H1 (cell line): ENCODE data around the gene PDE9A. TPM values are rescaled to one million over a fixed set of nuclear protein-coding genes. Genes with fewer than 3 reads are reported as not detected.

Experiments used
- CTCF ChIA-PET: fragments of 300-600 bp; sonication (Branson Sonifier 250); formaldehyde crosslinking; loops from one replicate; lab custom pipeline; 2021; ENCODE audit not compliant: partially characterized antibody; lab: Charles Lee
- POLR2A ChIA-PET: fragments of 300-600 bp; sonication (Branson Sonifier 250); formaldehyde crosslinking; loops from one replicate; lab custom pipeline; 2021; ENCODE audit warnings: inconsistent platforms; ENCODE audit not compliant: partially characterized antibody; lab: Charles Lee
- DNase-seq, 2 experiments: peaks; one replicate each; pipeline versions ENCODE4 v3.0.0 to v3.0.0-alpha.2; 2010 to 2022; ENCODE audit warnings: low spot score in 2 of 2, low read depth in 1 of 2, mixed read lengths in 1 of 2
- FAIRE-seq: peaks from 2 replicates; lab custom pipeline; 2011; peaks lifted over from hg19 to GRCh38; lab: Jason Lieb, UNC
- H2AFZ ChIP-seq: 2 replicates; pipeline ENCODE4 v1.8.1; 2012; ENCODE audit warnings: low read length, inconsistent platforms
- H2AK5ac ChIP-seq: 2 replicates; pipeline ENCODE4 v1.6.1; 2013; ENCODE audit warnings: low read depth, low read length
- H2BK120ac ChIP-seq: replicated peaks from 2 replicates; pipeline ENCODE3; 2013; ENCODE audit warnings: low read depth, low read length, inconsistent platforms
- H2BK12ac ChIP-seq: 2 replicates; pipeline ENCODE4 v1.6.1; 2013; ENCODE audit warnings: low read depth, low read length
- H2BK15ac ChIP-seq: 2 replicates; pipeline ENCODE4 v1.6.1; 2013; ENCODE audit warnings: low read length
- H2BK20ac ChIP-seq: 2 replicates; pipeline ENCODE4 v1.6.1; 2013; ENCODE audit warnings: low read length
- H2BK5ac ChIP-seq: 2 replicates; pipeline ENCODE4 v1.6.1; 2013; ENCODE audit warnings: low read depth, low read length
- H3K14ac ChIP-seq: 2 replicates; pipeline ENCODE4 v1.6.1; 2013; ENCODE audit warnings: inconsistent platforms; ENCODE audit not compliant: insufficient read length
- H3K18ac ChIP-seq: 2 replicates; pipeline ENCODE4 v1.6.1; 2013; ENCODE audit warnings: low read length; ENCODE audit errors: extremely low read depth
- H3K23ac ChIP-seq: 2 replicates; pipeline ENCODE4 v1.6.1; 2013; ENCODE audit warnings: inconsistent platforms; ENCODE audit not compliant: insufficient read length
- H3K23me2 ChIP-seq: 2 replicates; pipeline ENCODE4 v1.6.1; 2013; ENCODE audit warnings: low read depth, low read length
- H3K27ac ChIP-seq: 2 replicates; pipeline ENCODE4 v1.6.1; 2011; ENCODE audit warnings: low read depth, low read length, inconsistent platforms
- H3K27me3 ChIP-seq, 4 experiments: replicated peaks in 1 of 4; 1 replicate in 1 of 4; 2 replicates in 3 of 4; pipeline versions ENCODE4 v1.6.1 to v1.8.1; 2011 to 2013; ENCODE audit warnings: low read length in 3 of 4, mild to moderate bottlenecking in 3 of 4, inconsistent platforms in 2 of 4, mixed read lengths in 2 of 4, moderate library complexity in 1 of 4; ENCODE audit not compliant: control insufficient read depth in 3 of 4, insufficient read depth in 3 of 4; ENCODE audit errors: extremely low read depth in 1 of 4
- H3K36me3 ChIP-seq, 4 experiments: 2 replicates each; pipeline versions ENCODE4 v1.6.1 to v1.8.1; 2011 to 2013; ENCODE audit warnings: mild to moderate bottlenecking in 4 of 4, low read length in 3 of 4, moderate library complexity in 2 of 4, control low read depth in 1 of 4, inconsistent platforms in 1 of 4; ENCODE audit not compliant: insufficient read depth in 4 of 4, control insufficient read depth in 2 of 4
- H3K4ac ChIP-seq: replicated peaks from 2 replicates; pipeline ENCODE3; 2013; ENCODE audit warnings: low read length, low read depth, mixed read lengths, inconsistent platforms; ENCODE audit not compliant: insufficient read length
- H3K4me1 ChIP-seq, 4 experiments: replicated peaks in 1 of 4; 1 replicate in 1 of 4; 2 replicates in 3 of 4; pipeline versions ENCODE4 v1.6.1 to v1.8.1; 2011 to 2013; ENCODE audit warnings: low read length in 3 of 4, inconsistent platforms in 2 of 4, mixed read lengths in 1 of 4; ENCODE audit not compliant: insufficient read depth in 4 of 4, control insufficient read depth in 3 of 4
- H3K4me2 ChIP-seq, 2 experiments: 2 replicates each; pipeline versions ENCODE4 v1.6.1 to v1.8.1; 2011 to 2013; ENCODE audit warnings: low read depth in 2 of 2, low read length in 2 of 2, control low read depth in 1 of 2, inconsistent platforms in 1 of 2, mild to moderate bottlenecking in 1 of 2; ENCODE audit not compliant: insufficient read depth in 1 of 2
- H3K4me3 ChIP-seq, 4 experiments: fragments of 200-600, 300-600 bp in 1 of 4; sonication (generic), shearing (Covaris generic), sonication (Bioruptor Twin) in 1 of 4; 2 replicates each; pipeline versions ENCODE4 v1.5.1 to v1.8.1; 2011 to 2016; ENCODE audit warnings: low read length in 4 of 4, low read depth in 3 of 4, control low read depth in 2 of 4, inconsistent platforms in 2 of 4, mild to moderate bottlenecking in 2 of 4, mixed read lengths in 1 of 4, moderate library complexity in 1 of 4; ENCODE audit not compliant: insufficient read depth in 2 of 4; ENCODE audit errors: extremely low read depth in 1 of 4
- H3K56ac ChIP-seq: replicated peaks from 2 replicates; pipeline ENCODE3; 2013; ENCODE audit warnings: low read depth, mild to moderate bottlenecking, mixed read lengths, low read length, inconsistent platforms; ENCODE audit not compliant: insufficient read length
- H3K79me1 ChIP-seq: 2 replicates; pipeline ENCODE4 v1.6.1; 2013; ENCODE audit warnings: low read depth, low read length, control low read depth
- H3K79me2 ChIP-seq, 2 experiments: 2 replicates each; pipeline versions ENCODE4 v1.6.1 to v1.8.1; 2012 to 2013; ENCODE audit warnings: low read length in 2 of 2, mild to moderate bottlenecking in 2 of 2, inconsistent platforms in 1 of 2; ENCODE audit not compliant: insufficient read depth in 2 of 2, control insufficient read depth in 1 of 2
- H3K9ac ChIP-seq, 4 experiments: replicated peaks in 1 of 4; 1 replicate in 1 of 4; 2 replicates in 3 of 4; pipeline versions ENCODE4 v1.6.1 to v1.8.1; 2011 to 2013; ENCODE audit warnings: low read depth in 3 of 4, low read length in 3 of 4, control low read depth in 2 of 4, mild to moderate bottlenecking in 2 of 4, moderate library complexity in 2 of 4, inconsistent platforms in 1 of 4; ENCODE audit errors: extremely low read depth in 1 of 4
- H3K9me3 ChIP-seq, 2 experiments: 2 replicates each; pipeline versions ENCODE4 v1.6.1 to v1.8.1; 2012 to 2013; ENCODE audit warnings: mild to moderate bottlenecking in 2 of 2, moderate library complexity in 2 of 2, control low read depth in 1 of 2, inconsistent platforms in 1 of 2, low read depth in 1 of 2, low read length in 1 of 2, mixed read lengths in 1 of 2; ENCODE audit not compliant: insufficient read depth in 2 of 2
- H4K20me1 ChIP-seq, 2 experiments: replicated peaks in 1 of 2; 2 replicates each; pipeline versions ENCODE3 to v1.8.1; 2011 to 2013; ENCODE audit warnings: inconsistent platforms in 2 of 2, low read length in 2 of 2, mild to moderate bottlenecking in 1 of 2; ENCODE audit not compliant: insufficient read depth in 2 of 2, control insufficient read depth in 1 of 2
- H4K5ac ChIP-seq: 2 replicates; pipeline ENCODE4 v1.6.1; 2013; ENCODE audit warnings: low read length, low read depth, mixed read lengths, inconsistent platforms; ENCODE audit not compliant: insufficient read length
- H4K8ac ChIP-seq: 2 replicates; pipeline ENCODE4 v1.8.0; 2013; ENCODE audit warnings: mild to moderate bottlenecking, moderate library complexity, low read length, inconsistent platforms; ENCODE audit not compliant: insufficient read depth; ENCODE audit errors: extremely low read depth
- H4K91ac ChIP-seq: replicated peaks from 2 replicates; pipeline ENCODE3; 2013; ENCODE audit warnings: low read length, mixed read lengths, inconsistent platforms; ENCODE audit not compliant: insufficient read length
- ATF3 ChIP-seq: IDR thresholded peaks from 2 replicates; pipeline ENCODE4 v1.6.1; 2011; ENCODE audit warnings: low read depth, mild to moderate bottlenecking, low read length; ENCODE audit not compliant: insufficient read depth
- BACH1 ChIP-seq: IDR thresholded peaks from 2 replicates; pipeline ENCODE4 v1.6.1; 2012; ENCODE audit warnings: low read length, improper control_type of control experiment
- BRCA1 ChIP-seq: IDR thresholded peaks from 2 replicates; pipeline ENCODE4 v1.6.1; 2012; ENCODE audit warnings: low read depth, low read length, improper control_type of control experiment
- HDAC6 ChIP-seq: IDR thresholded peaks from one replicate; pipeline ENCODE4 v1.7.1; 2012; ENCODE audit warnings: low read depth, mild to moderate bottlenecking, inconsistent platforms, low read length, moderate library complexity
- NRF1 ChIP-seq: IDR thresholded peaks from 2 replicates; pipeline ENCODE4 v1.6.1; 2011; ENCODE audit warnings: mild to moderate bottlenecking, low read depth, low read length, improper control_type of control experiment
- WGBS, 2 experiments: shearing (Covaris generic) in 1 of 2; methylation state at CpG; one replicate each; pipeline versions ENCODE4 v1.1.6 to v1.1.7; 2013 to 2015; ENCODE audit warnings: low lambda C conversion rate in 2 of 2, mixed read lengths in 2 of 2, inconsistent platforms in 1 of 2, low coverage in 1 of 2, missing lambda C conversion rate in 1 of 2; ENCODE audit not compliant: insufficient replicate concordance in 2 of 2, insufficient coverage in 1 of 2, insufficient read length in 1 of 2; ENCODE audit errors: extremely low coverage in 1 of 2, missing lambda C conversion rate in 1 of 2; 5-methylcytosine and 5-hydroxymethylcytosine counted together
- polyA plus RNA-seq, 7 experiments: library from polyadenylated mRNA; depleted of rRNA in 3 of 7; stranded (reverse) in 5 of 7; unstranded in 2 of 7; fragments of >200 nt in 5 of 7; fragments of 200-250 nt in 2 of 7; gene quantifications; 1 replicate in 5 of 7; 2 replicates in 1 of 7; 4 replicates in 1 of 7; pipeline versions ENCODE4 v1.2.1 to v1.2.3, GENCODE V29; 2011 to 2013; ENCODE audit warnings: missing spikeins in 2 of 7, mixed read lengths in 2 of 7
- total RNA-seq: library from RNA; stranded (reverse); fragmentation: NEBNext Ultra II Directional; extraction: Animal tissue kit (Norgen Biotek cat#: 25700); gene quantifications from 2 replicates; pipeline ENCODE4 v1.2.1, GENCODE V29; 2021

Gene PDE9A
- total and polyA plus RNA-seq, 2 of the 8 experiments (the other 6 are each of a cell fraction or from before 2014, with no cell fraction given), result 39.2 to 45.9 TPM

DNA sequence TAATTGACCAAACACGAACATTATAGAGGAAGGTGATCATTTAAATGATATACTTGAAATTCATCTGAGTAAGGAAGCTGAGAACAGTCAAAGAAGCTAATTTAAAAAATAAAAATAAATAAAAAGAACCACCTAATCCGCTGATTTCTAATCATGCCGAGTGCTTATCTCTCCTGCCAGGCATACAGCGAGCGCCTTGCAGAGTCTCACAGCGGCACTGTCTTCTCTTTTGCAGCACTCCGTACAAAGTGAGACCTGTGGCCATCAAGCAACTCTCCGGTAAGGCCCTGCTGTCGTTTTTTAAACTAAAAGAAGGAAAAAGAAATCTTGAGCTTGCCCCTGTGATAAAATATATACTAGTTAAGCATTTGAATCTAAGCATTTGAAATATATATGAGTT is 45.3 kb downstream of the PDE9A start:
- WGBS, 2 experiments, result 95% methylated on average over 9 of the region's 9 CpGs; no CpG with 5 or more reads in 1 of the 2 experiments
- TF ChIP-seq NRF1 (no peak), HDAC6 (no peak), BACH1 (no peak), ATF3 (no peak), BRCA1 (no peak)
- no peak for DNase-seq

More for the DNA sequence above, 45.3 kb downstream of the PDE9A start:
- Histone ChIP-seq H2BK15ac (no peak overlapping the region), H2BK120ac (no peak overlapping the region), H3K27ac (no peak overlapping the region), H3K56ac (no peak overlapping the region), H3K9me3 (no peaks in the 10 kb centered on the region), H3K27me3 (no peaks in the 10 kb centered on the region), H3K23ac (no peak overlapping the region), H2BK20ac (no peak overlapping the region), H3K79me1 (no peaks in the 10 kb centered on the region), H3K79me2 (no peaks in the 10 kb centered on the region), H3K4me2 (no peak overlapping the region), H4K8ac (no peak overlapping the region), H2AFZ (no peak overlapping the region), H3K18ac (no peak overlapping the region), H4K5ac (no peak overlapping the region), H3K4me1 (peaks cover 0 to 3% (median 0%) of the 10 kb centered on the region in 4 experiments; a peak in 1 of 7 replicates), H2AK5ac (no peak overlapping the region), H3K36me3 (peaks cover 0 to 22% (median 7%) of the 10 kb centered on the region in 4 experiments; a peak in 6 of 8 replicates), H2BK5ac (no peak overlapping the region), H3K9ac (no peak overlapping the region), H3K23me2 (no peaks in the 10 kb centered on the region), H2BK12ac (no peak overlapping the region), H3K14ac (no peak overlapping the region), H4K91ac (no peak overlapping the region), H3K4ac (no peak overlapping the region), H3K4me3 (no peak overlapping the region), H4K20me1 (no peaks in the 10 kb centered on the region)
- CTCF ChIA-PET, result interaction anchor here (1.4 kb wide), 1 partner anchor 20 kb away, joined by 3 read pairs; no protein-coding TSS in a partner anchor
- POLR2A ChIA-PET, result no interaction called here
- no peak for FAIRE-seq
